B cell (primary cell): ENCODE results near the gene NACAD.

ENCODE experiments used
- CTCF ChIP-seq: fragments of 200-600 bp; IDR thresholded peaks from one replicate; pipeline ENCODE4 v1.8.0; 2022; ENCODE audit warnings: antibody characterized with exemption, mild to moderate bottlenecking
- EZH2 ChIP-seq: IDR thresholded peaks from 2 replicates; pipeline ENCODE4 v1.6.1; 2012; ENCODE audit warnings: borderline replicate concordance, low read depth, mild to moderate bottlenecking, moderate library complexity, low read length; ENCODE audit not compliant: insufficient read depth, poor library complexity, severe bottlenecking

- TF ChIP-seq CTCF, result no peak
- TF ChIP-seq EZH2, result no peak
Measured at GRCh38 chr7:45092931-45093235, 4.1 kb upstream of the NACAD start.
